H9 (cell line): ENCODE results near the gene EPC1. TPM values are rescaled to one million over a fixed set of nuclear protein-coding genes. Genes with fewer than 3 reads are reported as not detected.

Experiments
- DNase-seq: peaks from one replicate; pipeline ENCODE4 v3.0.0-alpha.2; 2017
- H2AFZ ChIP-seq: one replicate; pipeline ENCODE4 v1.6.1; 2013; ENCODE audit warnings: mild to moderate bottlenecking, low read length, control low read depth, moderate library complexity
- H2AK5ac ChIP-seq: 2 replicates; pipeline ENCODE4 v1.6.1; 2013; ENCODE audit warnings: low read length, control low read depth, mixed read lengths; ENCODE audit not compliant: insufficient read length
- H2BK120ac ChIP-seq: one replicate; pipeline ENCODE4 v1.6.1; 2013; ENCODE audit warnings: low read depth, mild to moderate bottlenecking, low read length, control low read depth, inconsistent platforms; ENCODE audit not compliant: poor library complexity, severe bottlenecking
- H2BK12ac ChIP-seq: 2 replicates; pipeline ENCODE4 v1.6.1; 2013; ENCODE audit warnings: low read length, control low read depth, mixed read lengths, low read depth; ENCODE audit not compliant: insufficient read length
- H2BK15ac ChIP-seq: 2 replicates; pipeline ENCODE4 v1.6.1; 2013; ENCODE audit warnings: low read depth, low read length, control low read depth
- H2BK20ac ChIP-seq: one replicate; pipeline ENCODE4 v1.6.1; 2013; ENCODE audit warnings: low read depth, mild to moderate bottlenecking, low read length, control low read depth, inconsistent platforms; ENCODE audit not compliant: poor library complexity, severe bottlenecking
- H2BK5ac ChIP-seq: 2 replicates; pipeline ENCODE4 v1.6.1; 2013; ENCODE audit warnings: low read length, control low read depth, mixed read lengths; ENCODE audit not compliant: insufficient read length
- H3K14ac ChIP-seq: 2 replicates; pipeline ENCODE4 v1.6.1; 2013; ENCODE audit warnings: low read length, control low read depth; ENCODE audit not compliant: insufficient read depth
- H3K18ac ChIP-seq: 2 replicates; pipeline ENCODE4 v1.6.1; 2013; ENCODE audit warnings: low read depth, mild to moderate bottlenecking, mixed read lengths, low read length, control low read depth; ENCODE audit not compliant: insufficient read length
- H3K23ac ChIP-seq: 2 replicates; pipeline ENCODE4 v1.6.1; 2013; ENCODE audit warnings: low read length, control low read depth, mixed read lengths, low read depth; ENCODE audit not compliant: insufficient read length
- H3K23me2 ChIP-seq: 2 replicates; pipeline ENCODE4 v1.6.1; 2013; ENCODE audit warnings: low read depth, mild to moderate bottlenecking, mixed read lengths, low read length, control low read depth; ENCODE audit not compliant: insufficient read length, poor library complexity, severe bottlenecking
- H3K27ac ChIP-seq: 2 replicates; pipeline ENCODE4 v1.5.1; 2013; ENCODE audit warnings: low read length, control low read depth, mixed read lengths, low read depth; ENCODE audit not compliant: insufficient read length
- H3K27me3 ChIP-seq: 2 replicates; pipeline ENCODE4 v1.6.1; 2013; ENCODE audit warnings: low read length, control low read depth, inconsistent platforms; ENCODE audit not compliant: insufficient read depth
- H3K4ac ChIP-seq: 2 replicates; pipeline ENCODE4 v1.6.1; 2013; ENCODE audit warnings: low read depth, mild to moderate bottlenecking, control low read depth, inconsistent platforms, low read length, moderate library complexity
- H3K4me1 ChIP-seq: 2 replicates; pipeline ENCODE4 v1.6.1; 2013; ENCODE audit warnings: low read length, control low read depth, inconsistent platforms; ENCODE audit not compliant: insufficient read depth
- H3K4me2 ChIP-seq: 2 replicates; pipeline ENCODE4 v1.6.1; 2013; ENCODE audit warnings: low read length, control low read depth, mixed read lengths; ENCODE audit not compliant: insufficient read length, insufficient read depth
- H3K56ac ChIP-seq: 2 replicates; pipeline ENCODE4 v1.6.1; 2013; ENCODE audit warnings: low read depth, mild to moderate bottlenecking, mixed read lengths, low read length, control low read depth; ENCODE audit not compliant: insufficient read length
- H3K79me1 ChIP-seq: 2 replicates; pipeline ENCODE4 v1.6.1; 2013; ENCODE audit warnings: low read depth, mild to moderate bottlenecking, moderate library complexity, low read length, control low read depth, inconsistent platforms; ENCODE audit not compliant: insufficient read depth, poor library complexity, severe bottlenecking
- H3K79me2 ChIP-seq: 2 replicates; pipeline ENCODE4 v1.6.1; 2013; ENCODE audit warnings: low read length, control low read depth, inconsistent platforms; ENCODE audit not compliant: insufficient read depth
- H3K9ac ChIP-seq: 2 replicates; pipeline ENCODE4 v1.6.1; 2013; ENCODE audit warnings: low read length, control low read depth, mixed read lengths; ENCODE audit not compliant: insufficient read length; ENCODE audit errors: extremely low read depth
- H3K9me3 ChIP-seq: one replicate; pipeline ENCODE4 v1.6.1; 2013; ENCODE audit warnings: low read depth, low read length, inconsistent platforms; ENCODE audit not compliant: control insufficient read depth
- H3T11ph ChIP-seq: one replicate; pipeline ENCODE4 v1.6.1; 2013; ENCODE audit warnings: mild to moderate bottlenecking, low read length, control low read depth, inconsistent platforms
- H4K20me1 ChIP-seq: one replicate; pipeline ENCODE4 v1.6.1; 2013; ENCODE audit not compliant: control insufficient read depth, insufficient read length, insufficient read depth
- H4K5ac ChIP-seq: 2 replicates; pipeline ENCODE4 v1.6.1; 2013; ENCODE audit warnings: low read depth, mild to moderate bottlenecking, mixed read lengths, low read length, control low read depth; ENCODE audit not compliant: insufficient read length
- H4K8ac ChIP-seq: replicated peaks from 2 replicates; pipeline ENCODE4 v1.6.1; 2013; ENCODE audit warnings: low read length, control low read depth, mixed read lengths, low read depth; ENCODE audit not compliant: insufficient read length
- H4K91ac ChIP-seq: 2 replicates; pipeline ENCODE4 v1.6.1; 2013; ENCODE audit warnings: low read depth, mild to moderate bottlenecking, moderate library complexity, mixed read lengths, low read length, control low read depth; ENCODE audit not compliant: insufficient read length
- H3K27ac Mint-ChIP-seq, 3 experiments: 2 replicates in 2 of 3; 3 replicates in 1 of 3; pipeline ENCODE4 v1.8.0; 2020 to 2021; ENCODE audit warnings: mixed read lengths in 3 of 3, mild to moderate bottlenecking in 1 of 3, moderate library complexity in 1 of 3
- H3K27me3 Mint-ChIP-seq: 2 replicates; pipeline ENCODE4 v1.8.0; 2021; ENCODE audit warnings: low read depth, mild to moderate bottlenecking, moderate library complexity, mixed read lengths
- H3K36me3 Mint-ChIP-seq, 3 experiments: 2 replicates in 2 of 3; 3 replicates in 1 of 3; pipeline ENCODE4 v1.8.0; 2020 to 2021; ENCODE audit warnings: low read depth in 3 of 3, mixed read lengths in 3 of 3; ENCODE audit not compliant: insufficient read depth in 1 of 3
- H3K4me1 Mint-ChIP-seq, 2 experiments: 2 replicates each; pipeline ENCODE4 v1.8.0; 2020; ENCODE audit warnings: mixed read lengths in 2 of 2
- H3K4me3 Mint-ChIP-seq, 2 experiments: 2 replicates in 1 of 2; 3 replicates in 1 of 2; pipeline ENCODE4 v1.8.0; 2020 to 2021; ENCODE audit warnings: mild to moderate bottlenecking in 2 of 2, mixed read lengths in 2 of 2, moderate library complexity in 1 of 2
- H3K9me3 Mint-ChIP-seq, 2 experiments: 2 replicates in 1 of 2; 3 replicates in 1 of 2; pipeline ENCODE4 v1.8.0; 2020; ENCODE audit warnings: mild to moderate bottlenecking in 2 of 2, mixed read lengths in 2 of 2, moderate library complexity in 1 of 2
- WGBS: extraction: QIAGEN DNeasy Blood & Tissue Kit; methylation state at CpG from one replicate; pipeline ENCODE4 v1.1.7; 2013; ENCODE audit warnings: missing lambda C conversion rate, low lambda C conversion rate, mixed read lengths; ENCODE audit not compliant: insufficient read length; ENCODE audit errors: extremely low coverage; 5-methylcytosine and 5-hydroxymethylcytosine counted together
- total RNA-seq: library from RNA; stranded (reverse); gene quantifications from 2 replicates; pipeline ENCODE4 v1.2.1, GENCODE V29; 2021
- TF ChIP-seq, protein P1 (sequence below): fragments of 200-600 bp; sonication (generic); conservative IDR thresholded peaks from 3 replicates; pipeline ENCODE4 v1.8.0; 2021; ENCODE audit warnings: antibody characterized with exemption, mild to moderate bottlenecking

Gene EPC1
- total RNA-seq, 1 experiment from 2014 or later, result 32.5 TPM

DNA sequence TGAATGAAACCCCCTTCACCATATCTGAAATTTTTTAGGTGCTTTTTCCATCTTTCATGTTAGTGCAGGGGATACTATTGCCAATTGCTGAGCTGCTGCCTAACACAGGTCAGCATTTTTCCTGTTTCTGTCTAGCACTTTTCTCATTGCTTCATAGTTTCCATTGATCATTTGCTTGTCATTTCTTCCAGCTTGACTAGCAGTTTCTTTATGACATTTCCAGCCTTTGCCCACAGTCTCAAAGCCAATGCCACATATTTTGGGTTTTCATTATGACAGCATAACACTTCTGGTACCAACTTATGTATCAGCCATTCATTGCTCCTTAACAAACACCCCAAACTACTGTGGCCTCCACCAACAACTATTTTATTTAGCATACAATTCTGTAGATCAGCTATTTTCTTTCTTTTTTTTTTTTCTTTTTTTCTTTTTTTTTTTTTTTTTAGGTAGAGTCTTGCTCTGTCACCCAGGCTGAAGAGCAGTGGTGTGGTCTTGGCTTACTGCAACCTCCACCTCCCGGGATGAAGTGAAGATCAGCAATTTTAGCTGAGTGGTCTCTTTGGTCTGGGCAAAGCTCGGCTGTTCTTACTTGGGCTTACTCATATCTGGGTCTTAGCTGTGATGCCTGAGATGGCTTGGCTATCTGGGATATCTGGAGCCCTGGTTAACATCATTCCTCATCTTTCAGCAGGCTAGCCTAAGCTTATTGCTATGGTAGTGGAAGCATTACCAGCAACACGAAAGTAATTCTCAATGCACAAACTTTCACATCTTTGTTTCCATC is 102.3 kb downstream of the EPC1 start:
- Histone ChIP-seq H4K20me1 (no peaks in the 10 kb centered on the region), H3T11ph (no peak overlapping the region), H2AK5ac (no peak overlapping the region), H3K23ac (no peak overlapping the region), H3K9me3 (no peaks in the 10 kb centered on the region), H3K56ac (no peak overlapping the region), H4K5ac (peak overlapping the region; percentile 17), H2BK12ac (no peak overlapping the region), H3K4me2 (no peak overlapping the region), H2AFZ (no peak overlapping the region), H2BK120ac (no peak overlapping the region), H2BK15ac (no peak overlapping the region), H3K79me1 (no peaks in the 10 kb centered on the region), H3K9ac (no peak overlapping the region), H3K4ac (no peak overlapping the region), H2BK20ac (no peak overlapping the region), H3K27ac (no peak overlapping the region), H4K91ac (no peak overlapping the region), H3K23me2 (no peaks in the 10 kb centered on the region), H3K27me3 (no peaks in the 10 kb centered on the region), H3K4me1 (no peaks in the 10 kb centered on the region), H4K8ac (no peak overlapping the region), H2BK5ac (no peak overlapping the region), H3K14ac (no peak overlapping the region), H3K18ac (no peak overlapping the region), H3K79me2 (no peaks in the 10 kb centered on the region)
- Mint-ChIP-seq H3K36me3 (no peaks in the 10 kb centered on the region; a peak in 1 of 7 replicates), H3K4me1 (peaks cover 4 to 6% of the 10 kb centered on the region in 2 experiments), H3K27me3 (peaks cover 2% of the 10 kb centered on the region; the same call in 1 of the 2 replicates), H3K9me3 (no peaks in the 10 kb centered on the region), H3K27ac (peak overlapping the region in 1 of 3 experiments; percentile 56; a peak in 2 of 7 replicates), H3K4me3 (no peak overlapping the region)
- WGBS, result no CpG with 5 or more reads among the region's 3 CpGs
- DNase-seq, result no peak
- TF ChIP-seq, protein P1, sequence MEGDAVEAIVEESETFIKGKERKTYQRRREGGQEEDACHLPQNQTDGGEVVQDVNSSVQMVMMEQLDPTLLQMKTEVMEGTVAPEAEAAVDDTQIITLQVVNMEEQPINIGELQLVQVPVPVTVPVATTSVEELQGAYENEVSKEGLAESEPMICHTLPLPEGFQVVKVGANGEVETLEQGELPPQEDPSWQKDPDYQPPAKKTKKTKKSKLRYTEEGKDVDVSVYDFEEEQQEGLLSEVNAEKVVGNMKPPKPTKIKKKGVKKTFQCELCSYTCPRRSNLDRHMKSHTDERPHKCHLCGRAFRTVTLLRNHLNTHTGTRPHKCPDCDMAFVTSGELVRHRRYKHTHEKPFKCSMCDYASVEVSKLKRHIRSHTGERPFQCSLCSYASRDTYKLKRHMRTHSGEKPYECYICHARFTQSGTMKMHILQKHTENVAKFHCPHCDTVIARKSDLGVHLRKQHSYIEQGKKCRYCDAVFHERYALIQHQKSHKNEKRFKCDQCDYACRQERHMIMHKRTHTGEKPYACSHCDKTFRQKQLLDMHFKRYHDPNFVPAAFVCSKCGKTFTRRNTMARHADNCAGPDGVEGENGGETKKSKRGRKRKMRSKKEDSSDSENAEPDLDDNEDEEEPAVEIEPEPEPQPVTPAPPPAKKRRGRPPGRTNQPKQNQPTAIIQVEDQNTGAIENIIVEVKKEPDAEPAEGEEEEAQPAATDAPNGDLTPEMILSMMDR, result no peak
